HEK293T (cell line): ENCODE data around the gene ANP32E.
"Not testable (repeated sequence)": the region's sequence is repeated elsewhere in the genome, so short reads cannot be mapped to it uniquely, and the experiment has no call there.

Source experiments
- CTCF ChIA-PET: fragments of 350-600 bp; formaldehyde crosslinking; extraction: SDS; loops from one replicate; lab custom pipeline; 2021; ENCODE audit warnings: antibody characterized with exemption, inconsistent platforms; lab: Yijun Ruan, JAX
- POLR2A ChIA-PET: fragments of 350-600 bp; formaldehyde crosslinking; extraction: SDS; loops from one replicate; lab custom pipeline; 2020; ENCODE audit warnings: antibody characterized with exemption, inconsistent platforms; lab: Yijun Ruan, JAX
- DNase-seq: peaks from one replicate; pipeline ENCODE4 v3.0.0; 2012; ENCODE audit warnings: mixed read lengths; ENCODE audit errors: extremely low spot score
- ARNT ChIP-seq: fragments of 450-650 bp; IDR thresholded peaks from 2 replicates; pipeline ENCODE4 v1.6.1; 2017; ENCODE audit warnings: mild to moderate bottlenecking
- BHLHE40 ChIP-seq: fragments of 450-650 bp; IDR thresholded peaks from 2 replicates; pipeline ENCODE4 v1.6.1; 2016; ENCODE audit warnings: mild to moderate bottlenecking, moderate library complexity, borderline replicate concordance
- CTBP1 ChIP-seq: fragments of 450-650 bp; IDR thresholded peaks from 2 replicates; pipeline ENCODE4 v1.6.1; 2016; ENCODE audit warnings: borderline replicate concordance
- ELF4 ChIP-seq: fragments of 450-650 bp; IDR thresholded peaks from 2 replicates; pipeline ENCODE4 v1.6.1; 2017; ENCODE audit warnings: antibody characterized with exemption
- FOXA1 ChIP-seq: fragments of 450-650 bp; IDR thresholded peaks from 2 replicates; pipeline ENCODE4 v1.6.1; 2016; ENCODE audit warnings: mild to moderate bottlenecking
- FOXK2 ChIP-seq: fragments of 450-650 bp; IDR thresholded peaks from 2 replicates; pipeline ENCODE4 v1.6.1; 2016; ENCODE audit warnings: mild to moderate bottlenecking
- FOXM1 ChIP-seq: fragments of 450-650 bp; IDR thresholded peaks from 2 replicates; pipeline ENCODE4 v1.6.1; 2017; ENCODE audit warnings: mild to moderate bottlenecking, borderline replicate concordance
- HDGF ChIP-seq: fragments of 450-650 bp; IDR thresholded peaks from 2 replicates; pipeline ENCODE4 v1.6.1; 2017; ENCODE audit warnings: antibody characterized with exemption, borderline replicate concordance
- L3MBTL2 ChIP-seq: fragments of 450-650 bp; conservative IDR thresholded peaks from 2 replicates; pipeline ENCODE4 v1.6.1; 2016; ENCODE audit warnings: mild to moderate bottlenecking
- LEF1 ChIP-seq: fragments of 450-650 bp; IDR thresholded peaks from 2 replicates; pipeline ENCODE4 v1.6.1; 2017; ENCODE audit warnings: mild to moderate bottlenecking, borderline replicate concordance
- NFRKB ChIP-seq: fragments of 450-650 bp; IDR thresholded peaks from 2 replicates; pipeline ENCODE4 v1.6.1; 2016; ENCODE audit warnings: mild to moderate bottlenecking, moderate library complexity
- SP1 ChIP-seq: fragments of 450-650 bp; IDR thresholded peaks from 2 replicates; pipeline ENCODE4 v1.6.1; 2017
- SUZ12 ChIP-seq: fragments of 450-650 bp; IDR thresholded peaks from 2 replicates; pipeline ENCODE4 v1.6.1; 2016; ENCODE audit warnings: mild to moderate bottlenecking
- TARDBP ChIP-seq: fragments of 450-650 bp; IDR thresholded peaks from 2 replicates; pipeline ENCODE4 v1.6.1; 2016
- ZNF384 ChIP-seq: fragments of 450-650 bp; IDR thresholded peaks from 2 replicates; pipeline ENCODE4 v1.6.1; 2016
- TF ChIP-seq, protein P1 (sequence below): fragments of 450-650 bp; IDR thresholded peaks from 2 replicates; pipeline ENCODE4 v1.6.1; 2016

Gene ANP32E

DNA sequence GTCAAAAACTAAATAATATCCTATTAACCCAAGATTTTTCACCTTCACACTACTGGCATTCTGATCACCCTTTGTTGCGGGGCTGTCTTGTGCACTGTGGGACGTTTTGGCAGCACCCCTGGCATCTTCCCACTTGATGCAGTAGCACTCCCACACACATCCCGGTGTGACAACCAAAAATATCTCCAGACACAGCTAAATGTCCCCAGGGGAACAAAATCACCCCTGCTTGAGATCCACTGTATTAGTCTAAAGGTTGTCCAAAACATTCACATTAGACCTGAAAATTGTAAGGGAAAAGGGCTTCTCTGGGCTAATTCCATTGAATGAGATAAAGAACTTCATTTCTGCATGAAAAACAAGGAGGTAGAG lies 48.4 kb downstream of the ANP32E start:
- DNase-seq, result no peak
- ChIA-PET CTCF (interaction anchor here (0.7 to 2.5 kb wide), 11 partner anchors 9 to 302 kb away, joined by 3 to 11 read pairs (median 6); a partner anchor contains a TSS), POLR2A (interaction anchor here (1.1 to 2.5 kb wide), 3 partner anchors 18 to 301 kb away, joined by 3 to 19 read pairs (median 4); partner anchors contain the start of gene RPRD2)
- TF ChIP-seq, protein P1, sequence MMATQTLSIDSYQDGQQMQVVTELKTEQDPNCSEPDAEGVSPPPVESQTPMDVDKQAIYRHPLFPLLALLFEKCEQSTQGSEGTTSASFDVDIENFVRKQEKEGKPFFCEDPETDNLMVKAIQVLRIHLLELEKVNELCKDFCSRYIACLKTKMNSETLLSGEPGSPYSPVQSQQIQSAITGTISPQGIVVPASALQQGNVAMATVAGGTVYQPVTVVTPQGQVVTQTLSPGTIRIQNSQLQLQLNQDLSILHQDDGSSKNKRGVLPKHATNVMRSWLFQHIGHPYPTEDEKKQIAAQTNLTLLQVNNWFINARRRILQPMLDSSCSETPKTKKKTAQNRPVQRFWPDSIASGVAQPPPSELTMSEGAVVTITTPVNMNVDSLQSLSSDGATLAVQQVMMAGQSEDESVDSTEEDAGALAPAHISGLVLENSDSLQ, result no peak
- no peak for TF ChIP-seq CTBP1
- no peak for TF ChIP-seq ARNT
- TF ChIP-seq ELF4, result no peak
- no peak for TF ChIP-seq L3MBTL2
- TF ChIP-seq FOXM1, result no peak
- TF ChIP-seq BHLHE40, result no peak
- no peak for TF ChIP-seq NFRKB
- TF ChIP-seq FOXK2, result no peak
- TF ChIP-seq FOXA1, result no peak
- TF ChIP-seq SUZ12, result no peak
- TF ChIP-seq LEF1, result no peak

DNA sequence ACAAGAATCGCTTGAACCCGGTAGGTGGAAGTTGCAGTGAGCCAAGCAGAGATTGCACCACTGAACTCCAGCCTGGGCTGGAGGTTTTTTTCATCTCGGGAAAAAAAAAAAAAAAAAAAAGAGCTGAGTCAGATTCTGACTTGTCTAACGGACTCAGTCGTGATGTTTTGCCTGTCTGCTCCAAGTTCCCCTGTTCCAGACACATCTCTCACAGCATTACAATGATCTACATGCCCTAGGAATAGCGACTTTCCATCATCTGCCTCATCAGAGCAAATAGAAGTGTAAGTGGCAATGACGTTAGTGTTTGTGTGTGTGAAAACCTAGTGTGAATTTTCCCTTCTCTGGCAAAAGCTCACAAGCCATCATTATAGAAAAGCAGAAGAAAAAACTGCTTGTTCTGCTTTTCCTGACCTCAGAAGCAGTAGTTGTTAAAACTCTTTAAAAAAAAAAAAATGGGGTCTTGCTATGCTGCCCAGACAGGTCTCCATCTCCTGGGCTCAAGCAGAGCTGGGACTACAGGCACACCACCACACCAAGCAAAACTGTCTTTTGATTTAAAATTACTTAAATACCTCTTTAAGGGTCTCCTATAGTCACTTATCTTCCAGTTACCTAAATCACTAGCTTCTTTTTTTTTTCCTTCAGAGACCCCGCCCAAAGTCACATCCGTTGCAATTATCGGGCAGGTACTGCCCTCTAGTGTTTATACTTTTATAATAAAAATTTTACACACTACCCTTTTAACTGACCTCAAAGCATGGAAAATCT lies 48.9 kb downstream of the ANP32E start:
- peak; percentile 55 for DNase-seq
- POLR2A ChIA-PET, result interaction anchor here (0.7 to 2.5 kb wide), 3 partner anchors 11 to 300 kb away, joined by 3 to 19 read pairs (median 4); partner anchors contain the start of gene RPRD2
- CTCF ChIA-PET, result interaction anchor here (0.6 to 2.5 kb wide), 20 partner anchors 8 to 549 kb away, joined by 3 to 11 read pairs (median 4); a partner anchor contains a TSS
- peak; percentile 96 for TF ChIP-seq ZNF384
- TF ChIP-seq LEF1, result no peak

DNA sequence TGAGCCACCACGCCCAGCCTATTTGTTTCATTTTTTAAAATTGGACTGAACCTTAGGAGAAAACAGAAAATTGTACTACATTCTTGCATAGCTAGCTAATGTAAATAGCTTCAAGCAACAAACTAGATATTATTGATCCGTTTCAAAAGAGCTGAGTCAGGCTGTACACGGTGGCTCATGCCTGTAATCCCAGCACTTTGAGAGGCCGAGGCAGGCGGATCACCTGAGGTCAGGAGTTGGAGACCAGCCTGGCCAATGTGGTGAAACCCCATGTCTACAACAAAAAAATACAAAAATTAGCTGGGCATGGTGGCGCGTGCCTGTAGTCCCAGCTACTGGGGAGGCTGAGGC lies 49.5 kb downstream of the ANP32E start:
- not testable (repeated sequence) for DNase-seq
- POLR2A ChIA-PET, result interaction anchor here (0.7 to 2.5 kb wide), 2 partner anchors 10 to 300 kb away, joined by 3 to 19 read pairs; a partner anchor contains a TSS
- CTCF ChIA-PET, result interaction anchor here (0.8 to 2.5 kb wide), 6 partner anchors 15 to 214 kb away, joined by 3 to 11 read pairs (median 6); no protein-coding TSS in a partner anchor

DNA sequence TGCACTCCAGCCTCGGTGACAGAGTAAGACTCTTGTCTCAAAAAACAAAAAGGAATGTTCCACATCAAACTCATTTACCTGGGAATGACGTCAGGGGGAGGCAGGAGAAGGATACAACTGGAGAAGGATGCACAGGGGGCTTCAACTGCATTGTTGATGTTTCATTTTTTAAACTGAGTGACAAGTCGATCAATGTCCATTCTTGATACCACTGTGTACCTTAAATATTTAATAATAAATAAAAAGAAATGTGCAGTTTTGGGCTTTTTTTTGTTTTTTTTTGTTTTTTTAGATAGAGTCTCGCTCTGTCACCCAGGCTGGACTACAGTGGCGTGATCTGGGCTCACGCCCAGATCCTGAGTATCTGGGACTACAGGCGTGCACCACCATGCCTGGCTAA lies 50.4 kb downstream of the ANP32E start:
- DNase-seq, result no peak
- CTCF ChIA-PET, result interaction anchor here (0.6 to 2.5 kb wide), 3 partner anchors 110 to 271 kb away, joined by 3 to 11 read pairs (median 3); no protein-coding TSS in a partner anchor
- POLR2A ChIA-PET, result interaction anchor here (0.8 to 2.5 kb wide), 2 partner anchors 22 to 299 kb away, joined by 3 to 19 read pairs; a partner anchor contains a TSS
- TF ChIP-seq FOXM1, result no peak
- no peak for TF ChIP-seq NFRKB
- TF ChIP-seq SUZ12, result no peak
- TF ChIP-seq LEF1, result no peak
- TF ChIP-seq ZNF384, result no peak
- no peak for TF ChIP-seq SP1
- TF ChIP-seq FOXK2, result no peak
- TF ChIP-seq TARDBP, result no peak

DNA sequence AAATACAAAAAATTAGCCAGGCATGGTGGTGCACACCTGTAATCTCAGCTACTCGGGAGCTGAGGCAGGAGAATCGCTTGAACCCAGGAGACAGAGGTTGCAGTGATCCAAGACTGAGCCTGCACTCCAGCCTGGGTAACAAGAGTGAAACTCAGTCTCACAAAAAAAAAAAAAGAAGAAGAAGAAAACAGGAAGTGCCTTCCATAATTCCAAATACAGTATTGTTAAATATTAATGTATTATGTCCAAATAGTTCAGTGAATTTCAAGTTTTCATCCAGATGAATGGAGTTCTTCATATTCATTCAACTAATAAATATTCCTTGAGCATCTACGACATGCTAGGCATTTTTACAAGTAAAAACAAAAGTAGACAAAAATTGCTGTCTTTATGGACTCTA lies 52.9 kb downstream of the ANP32E start:
- ChIA-PET CTCF (interaction anchor here (1.3 kb wide), 1 partner anchor 14 kb away, joined by 4 read pairs; no protein-coding TSS in a partner anchor), POLR2A (no interaction called here)
- DNase-seq, result no peak
- TF ChIP-seq FOXK2, result no peak
- TF ChIP-seq SP1, result no peak

DNA sequence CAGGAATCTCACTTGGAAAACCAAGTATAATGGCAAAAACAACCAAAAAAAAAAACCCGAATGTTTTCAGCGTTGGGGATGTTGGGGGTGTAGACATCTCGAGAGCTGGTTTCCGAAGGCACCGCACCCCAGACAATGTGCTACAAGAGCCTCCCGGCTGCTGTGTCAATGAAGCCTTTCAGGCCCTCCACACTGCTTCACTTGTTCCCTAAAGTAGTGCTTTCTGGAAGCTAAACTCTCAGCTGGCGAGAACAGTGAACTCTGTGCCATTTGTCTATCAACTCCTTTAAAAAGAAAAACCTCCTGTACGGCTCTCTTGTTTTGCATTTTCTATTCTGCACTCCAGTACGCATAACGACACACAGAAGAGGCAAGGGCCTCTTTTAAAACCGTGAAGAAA lies 53.7 kb downstream of the ANP32E start:
- ChIA-PET POLR2A (interaction anchor here (0.7 kb wide), 1 partner anchor 294 kb away, joined by 3 read pairs; a partner anchor contains a TSS), CTCF (interaction anchor here (0.7 kb wide), 1 partner anchor 26 kb away, joined by 4 read pairs; no protein-coding TSS in a partner anchor)
- DNase-seq, result no peak
- TF ChIP-seq ELF4, result no peak
- no peak for TF ChIP-seq ARNT
- TF ChIP-seq NFRKB, result no peak
- TF ChIP-seq, protein P1, result no peak
- TF ChIP-seq TARDBP, result no peak

DNA sequence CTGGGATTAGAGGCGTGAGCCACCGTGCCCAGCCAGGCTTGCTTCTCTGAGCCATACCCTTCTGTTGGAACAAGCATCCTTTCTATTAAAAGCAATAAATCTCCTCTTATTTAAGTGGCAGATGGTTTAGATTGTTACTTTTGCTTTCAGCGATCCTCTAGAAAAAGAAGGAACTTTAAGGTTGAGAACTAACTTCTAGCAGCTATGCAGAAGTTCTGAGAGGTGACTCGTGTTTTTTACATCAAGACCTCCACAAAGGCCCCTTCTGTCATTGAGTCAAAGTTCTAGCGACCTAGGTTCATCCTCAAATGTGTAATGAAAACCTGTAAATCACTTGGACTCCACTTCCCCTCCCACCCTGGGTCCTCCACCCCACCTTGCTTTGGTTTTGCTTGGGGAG lies 55.4 kb downstream of the ANP32E start:
- DNase-seq, result no peak
- TF ChIP-seq ELF4 (no peak), HDGF (no peak), FOXM1 (no peak), CTBP1 (no peak), TARDBP (no peak), ARNT (no peak)
- TF ChIP-seq, protein P1, result no peak
- ChIA-PET POLR2A (no interaction called here), CTCF (no interaction called here)
